Osteocyte (in vitro differentiated cells): Measurements from ENCODE around the gene ZBTB11. TPM values are rescaled to one million over a fixed set of nuclear protein-coding genes. Genes with fewer than 3 reads are reported as not detected.

ENCODE experiments used
- DNase-seq: peaks from one replicate; pipeline ENCODE4 v3.0.0; 2021; ENCODE audit warnings: mixed read lengths; ENCODE audit not compliant: unreplicated experiment; ENCODE audit errors: extremely low spot score
- H3K27ac Mint-ChIP-seq: one replicate; pipeline ENCODE4 v1.8.0; 2021; ENCODE audit warnings: mild to moderate bottlenecking, mixed read lengths; ENCODE audit not compliant: unreplicated experiment
- H3K27me3 Mint-ChIP-seq: one replicate; pipeline ENCODE4 v1.8.0; 2021; ENCODE audit warnings: mixed read lengths; ENCODE audit not compliant: unreplicated experiment
- H3K36me3 Mint-ChIP-seq: one replicate; pipeline ENCODE4 v1.8.0; 2021; ENCODE audit warnings: mixed read lengths; ENCODE audit not compliant: unreplicated experiment
- H3K4me1 Mint-ChIP-seq: one replicate; pipeline ENCODE4 v1.8.0; 2021; ENCODE audit warnings: mixed read lengths; ENCODE audit not compliant: unreplicated experiment
- H3K4me3 Mint-ChIP-seq: one replicate; pipeline ENCODE4 v1.8.0; 2021; ENCODE audit warnings: mild to moderate bottlenecking, moderate library complexity, mixed read lengths; ENCODE audit not compliant: unreplicated experiment
- H3K9me3 Mint-ChIP-seq: one replicate; pipeline ENCODE4 v1.8.0; 2021; ENCODE audit warnings: mixed read lengths; ENCODE audit not compliant: unreplicated experiment
- CTCF ChIP-seq: fragments of 200-600 bp; sonication (generic); IDR thresholded peaks from 2 replicates; pipeline ENCODE4 v1.5.0; 2021; ENCODE audit warnings: antibody characterized with exemption, mild to moderate bottlenecking, moderate library complexity
- total RNA-seq: library from RNA; stranded (reverse); gene quantifications from 2 replicates; pipeline ENCODE4 v1.2.1, GENCODE V29; 2021

The ZBTB11 gene
- total RNA-seq, 1 donor from 2014 or later: 15.3 TPM

DNA sequence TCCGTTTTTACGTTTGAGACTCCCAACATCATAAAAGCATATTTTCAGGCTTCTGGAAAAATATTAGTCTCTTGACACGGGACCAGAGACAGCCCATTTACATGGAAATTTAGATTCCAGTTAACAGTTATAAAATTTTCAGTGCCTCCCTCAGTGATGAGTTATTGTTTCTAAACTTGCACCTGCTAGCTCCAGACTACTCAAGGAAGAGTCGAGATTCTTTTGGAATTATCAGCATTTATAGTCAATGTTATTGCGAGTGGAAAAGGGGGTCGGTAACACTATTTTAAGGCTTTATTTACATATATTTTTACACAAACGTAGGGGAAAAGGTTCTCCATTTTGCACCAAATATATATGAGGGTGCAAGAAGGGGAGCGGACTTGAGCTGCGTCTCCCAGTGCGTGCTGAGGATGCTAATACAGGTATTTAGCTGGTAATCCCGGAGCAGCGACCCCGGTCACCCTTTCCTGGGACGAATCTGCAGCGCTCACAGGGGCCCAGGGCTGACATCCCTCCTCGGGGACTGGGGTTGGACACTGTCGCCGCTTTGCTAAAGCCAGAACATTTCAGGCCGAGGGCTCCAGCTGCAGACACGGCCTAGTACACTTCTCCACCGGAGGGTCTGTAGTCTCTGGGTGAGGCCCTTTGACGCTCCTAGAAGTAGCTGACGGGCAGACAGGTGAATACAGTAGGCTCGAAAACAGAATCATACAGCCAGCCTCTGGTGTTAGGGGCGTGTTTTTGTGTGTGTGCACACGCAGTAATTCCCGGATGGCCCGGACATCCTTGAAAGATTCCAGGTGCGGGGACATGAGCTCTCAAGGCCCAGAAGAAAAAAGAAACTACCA is 729 bp upstream of the ZBTB11 start:
- Mint-ChIP-seq H3K9me3 (no peaks in the 10 kb centered on the region), H3K27me3 (no peaks in the 10 kb centered on the region), H3K4me1 (peaks cover 35% of the 10 kb centered on the region), H3K36me3 (peaks cover 28% of the 10 kb centered on the region), H3K27ac (peak overlapping the region; percentile 96), H3K4me3 (peak overlapping the region; percentile 90)
- no peak for DNase-seq
- TF ChIP-seq CTCF: no peak

GRCh38 chr3:101676216-101676764 is 642 bp downstream of the ZBTB11 start:
- peak; percentile 98 for DNase-seq
- Mint-ChIP-seq H3K4me1 (peaks cover 33% of the 10 kb centered on the region), H3K27ac (peak overlapping the region; percentile 97), H3K36me3 (peaks cover 18% of the 10 kb centered on the region), H3K4me3 (peak overlapping the region; percentile 90), H3K9me3 (no peaks in the 10 kb centered on the region), H3K27me3 (no peaks in the 10 kb centered on the region)
- no peak for TF ChIP-seq CTCF

- Mint-ChIP-seq H3K4me1 (peaks cover 33% of the 10 kb centered on the region), H3K9me3 (no peaks in the 10 kb centered on the region), H3K36me3 (peaks cover 13% of the 10 kb centered on the region)
Measured at GRCh38 chr3:101675709-101676215, 1.2 kb downstream of the ZBTB11 start.

DNA sequence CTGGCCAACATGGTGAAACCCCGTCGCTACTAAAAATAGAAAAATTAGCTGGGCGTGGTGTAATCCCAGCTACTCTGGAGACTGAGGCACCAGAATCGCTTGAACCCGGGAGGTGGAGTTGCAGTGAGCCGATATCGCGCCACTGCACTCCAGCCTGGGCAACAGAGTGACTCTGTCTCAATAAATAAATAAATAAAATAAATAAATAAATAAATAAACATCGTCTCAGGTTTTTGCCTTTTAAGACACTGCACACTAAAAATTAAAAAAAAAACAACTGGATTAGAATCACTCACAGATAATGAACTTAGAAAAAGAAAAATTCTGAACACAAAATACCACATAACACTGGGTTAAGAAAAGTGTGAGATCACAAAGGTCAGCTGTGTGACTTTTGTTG is 2.4 kb downstream of the ZBTB11 start:
- no peak for DNase-seq
- peaks cover 33% of the 10 kb centered on the region for H3K4me1 Mint-ChIP-seq
- H3K27me3 Mint-ChIP-seq: no peaks in the 10 kb centered on the region
- no peaks in the 10 kb centered on the region for H3K9me3 Mint-ChIP-seq
- peak overlapping the region; percentile 90 for H3K4me3 Mint-ChIP-seq
- H3K27ac Mint-ChIP-seq: peak overlapping the region; percentile 10
- H3K36me3 Mint-ChIP-seq: peaks cover 6% of the 10 kb centered on the region
- no peak for TF ChIP-seq CTCF

More at GRCh38 chr3:101675709-101676215, 1.2 kb downstream of the ZBTB11 start:
- Mint-ChIP-seq H3K27ac (peak overlapping the region; percentile 97), H3K4me3 (peak overlapping the region; percentile 90), H3K27me3 (no peaks in the 10 kb centered on the region)
- DNase-seq: no peak
- TF ChIP-seq CTCF: no peak

GRCh38 chr3:101673953-101674352 is 3.0 kb downstream of the ZBTB11 start:
- Mint-ChIP-seq H3K9me3 (no peaks in the 10 kb centered on the region), H3K4me3 (peak overlapping the region; percentile 18), H3K27me3 (no peaks in the 10 kb centered on the region), H3K4me1 (peaks cover 33% of the 10 kb centered on the region), H3K36me3 (peaks cover 6% of the 10 kb centered on the region), H3K27ac (no peak overlapping the region)
- TF ChIP-seq CTCF: no peak
- no peak for DNase-seq
